Esophagus muscularis mucosa (tissue), 4 donors: ENCODE measurements around the gene EML3. TPM values are rescaled to one million over a fixed set of nuclear protein-coding genes. Genes with fewer than 3 reads are reported as not detected.

Source experiments
- DNase-seq: peaks from one replicate; pipeline ENCODE4 v3.0.0-alpha.2; 2017; ENCODE audit errors: extremely low spot score
- H3K27ac ChIP-seq, 4 donors: fragments of 200-600 bp; sonication (generic); replicated peaks in 1 of 4; 1 replicate in 3 of 4; 2 replicates in 1 of 4; pipeline ENCODE4 v1.5.1; 2016 to 2019; ENCODE audit warnings: mild to moderate bottlenecking in 1 of 4
- H3K27me3 ChIP-seq, 4 donors: fragments of 200-600 bp; sonication (generic); one replicate each; pipeline versions ENCODE4 v1.5.1 to v1.6.0; 2016 to 2019
- H3K36me3 ChIP-seq, 4 donors: fragments of 200-600 bp; sonication (generic); one replicate each; pipeline ENCODE4 v1.5.1; 2016 to 2019
- H3K4me1 ChIP-seq, 4 donors: fragments of 200-600 bp; sonication (generic); one replicate each; pipeline ENCODE4 v1.5.1; 2016 to 2019
- H3K4me3 ChIP-seq, 4 donors: fragments of 200-600 bp; sonication (generic); 1 replicate in 2 of 4; 2 replicates in 2 of 4; pipeline ENCODE4 v1.5.1; 2016 to 2019; ENCODE audit warnings: mild to moderate bottlenecking in 4 of 4, moderate library complexity in 1 of 4
- H3K9me3 ChIP-seq, 4 donors: fragments of 200-600 bp; sonication (generic); 1 replicate in 3 of 4; 2 replicates in 1 of 4; pipeline ENCODE4 v1.5.1; 2016 to 2019
- EP300 ChIP-seq: sonication (generic); formaldehyde crosslinking; IDR thresholded peaks from one replicate; pipeline ENCODE4 v1.6.1; 2017; ENCODE audit warnings: antibody characterized with exemption
- POLR2A ChIP-seq: fragments of 450-650 bp; IDR thresholded peaks from one replicate; pipeline ENCODE4 v1.6.1; 2017; ENCODE audit warnings: antibody characterized with exemption, moderate library complexity, mild to moderate bottlenecking, low read depth
- POLR2AphosphoS5 ChIP-seq, 2 donors: sonication (generic); formaldehyde crosslinking; IDR thresholded peaks; one replicate each; pipeline ENCODE4 v1.6.1; 2017; ENCODE audit warnings: antibody characterized with exemption in 2 of 2
- WGBS: methylation state at CpG from one replicate; pipeline ENCODE4 v1.1.5; 2018; 5-methylcytosine and 5-hydroxymethylcytosine counted together
- intact Hi-C: fragments of 100-400 bp; cut with DNase I; formaldehyde crosslinking; loops from one replicate; pipeline ENCODE4 v1.15.1; 2023
- total RNA-seq, 4 donors: library from RNA; depleted of rRNA; stranded (reverse); fragments of >200 nt; gene quantifications; one replicate each; pipeline versions ENCODE4 v1.1.0 to v1.2.1, GENCODE V29; 2016
- TF ChIP-seq, protein P1 (sequence below), 3 experiments: fragments of 200-600 bp in 2 of 3; fragments of 450-650 bp in 1 of 3; sonication (generic) in 2 of 3; IDR thresholded peaks; one replicate each; pipeline ENCODE4 v1.5.1; 2017 to 2019; ENCODE audit warnings: antibody characterized with exemption in 3 of 3, mild to moderate bottlenecking in 2 of 3, moderate library complexity in 1 of 3

EML3 gene
- total RNA-seq, 4 donors from 2014 or later, result 27.0 to 33.6 (median 29.0) TPM

DNA sequence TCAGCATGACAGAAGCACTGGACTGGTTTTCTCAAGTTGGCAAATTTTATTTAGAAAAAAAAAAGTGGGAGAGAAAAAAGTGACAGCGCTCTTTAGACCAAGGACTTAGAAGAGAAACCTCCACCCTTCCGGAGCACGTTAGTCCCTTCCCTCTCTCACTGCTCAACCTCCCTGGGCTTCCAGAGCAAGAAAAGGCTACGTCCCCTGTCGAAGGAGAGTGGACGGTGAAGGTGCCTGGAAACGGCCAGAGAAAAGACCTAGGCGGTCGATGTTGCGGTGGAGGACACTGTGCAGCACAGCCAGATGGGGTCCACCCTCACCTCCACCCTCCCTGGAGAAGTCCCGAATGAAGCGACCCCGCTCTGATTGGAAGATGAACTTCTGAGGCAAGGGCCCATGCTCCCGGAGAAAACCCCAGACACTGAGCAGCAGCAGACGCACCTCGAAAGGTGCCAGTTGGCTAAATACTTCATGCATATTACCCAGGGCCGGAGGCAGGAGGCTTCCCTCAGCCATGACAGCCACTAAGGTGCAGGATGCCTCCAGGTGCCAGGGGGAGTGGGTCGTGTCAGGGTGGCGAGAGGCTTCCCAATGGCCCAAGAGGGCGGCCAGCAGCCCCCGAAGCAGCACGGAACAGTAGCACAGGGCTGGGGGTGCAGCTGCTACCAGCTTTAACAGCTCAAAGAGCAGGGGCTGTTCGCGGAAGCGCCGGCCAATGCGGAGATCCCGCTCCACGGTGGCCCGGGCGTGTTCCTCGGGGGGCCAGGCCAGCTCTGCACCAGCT lies 34.4 kb upstream of the EML3 start:
- peaks cover 23 to 54% (median 46%) of the 10 kb centered on the region in 4 donors for H3K36me3 ChIP-seq

DNA sequence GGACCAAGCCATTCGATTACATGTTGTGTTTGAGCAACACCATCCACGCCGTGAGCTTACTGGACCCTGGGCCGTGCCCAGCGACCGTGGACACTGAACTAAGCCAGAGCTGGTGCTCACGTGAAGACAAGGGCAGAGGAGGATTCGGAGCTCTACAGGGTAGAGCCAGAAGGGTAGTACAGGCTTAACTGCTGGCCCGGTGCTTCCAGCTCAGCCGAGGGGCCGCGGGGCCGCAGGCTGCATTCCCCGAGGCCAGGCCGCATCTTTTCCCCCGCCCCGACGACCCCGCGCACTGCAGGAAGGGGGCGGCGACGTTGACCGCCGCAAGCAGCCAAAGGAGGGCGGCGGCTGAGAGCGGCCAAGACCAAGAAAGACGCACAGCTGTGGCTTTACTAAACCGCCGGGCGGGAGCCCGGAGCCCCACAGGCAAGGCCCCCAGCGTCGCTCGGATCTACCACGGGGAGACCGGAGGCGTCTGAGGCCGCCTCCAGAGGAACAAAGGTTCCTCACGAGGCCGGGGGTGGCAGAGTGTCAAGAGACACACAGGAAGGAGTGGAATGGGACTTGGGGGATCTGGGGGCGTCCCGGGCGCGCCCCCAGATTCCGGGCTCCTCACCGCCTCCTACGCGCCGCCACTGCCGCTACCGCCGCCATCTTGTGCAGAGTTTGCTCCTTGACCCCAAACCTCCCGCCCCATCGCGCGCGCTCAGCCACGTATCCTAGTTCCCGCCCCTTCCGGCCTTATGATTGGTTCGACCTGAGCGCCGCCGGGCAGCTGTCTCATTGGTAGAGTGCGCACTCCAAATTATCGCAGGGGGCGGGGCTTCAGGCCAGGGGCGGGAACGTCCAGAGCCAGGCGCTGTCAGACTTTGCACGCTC lies 33.6 kb upstream of the EML3 start, which contains the start of gene GANAB:
Gene GANAB (minus strand): TSS at position 668 of the 879 bp plus-strand sequence. CDS start 14 bp downstream, at position 654.
- no peaks in the 10 kb centered on the region for H3K9me3 ChIP-seq
- H3K36me3 ChIP-seq, result peaks cover 23 to 56% (median 46%) of the 10 kb centered on the region in 4 donors
- peaks cover 26 to 48% (median 36%) of the 10 kb centered on the region in 4 donors for H3K4me1 ChIP-seq
- 0% methylated on average over 33 of the region's 73 CpGs for WGBS
- H3K27ac ChIP-seq, result peak within 1 kb of the TSS; percentile 91 to 96 (median 92)
- peak within 1 kb of the TSS; percentile 81 to 96 (median 86) for H3K4me3 ChIP-seq
- peak; percentile 100 for DNase-seq
- intact Hi-C loops, result no loop called here
- H3K27me3 ChIP-seq, result no peaks in the 10 kb centered on the region
- TF ChIP-seq EP300 (no peak), POLR2AphosphoS5 (IDR thresholded peaks at IDR 0.05) (peak; percentile 90 to 91), POLR2A (peak; percentile 72)
- TF ChIP-seq, protein P1, sequence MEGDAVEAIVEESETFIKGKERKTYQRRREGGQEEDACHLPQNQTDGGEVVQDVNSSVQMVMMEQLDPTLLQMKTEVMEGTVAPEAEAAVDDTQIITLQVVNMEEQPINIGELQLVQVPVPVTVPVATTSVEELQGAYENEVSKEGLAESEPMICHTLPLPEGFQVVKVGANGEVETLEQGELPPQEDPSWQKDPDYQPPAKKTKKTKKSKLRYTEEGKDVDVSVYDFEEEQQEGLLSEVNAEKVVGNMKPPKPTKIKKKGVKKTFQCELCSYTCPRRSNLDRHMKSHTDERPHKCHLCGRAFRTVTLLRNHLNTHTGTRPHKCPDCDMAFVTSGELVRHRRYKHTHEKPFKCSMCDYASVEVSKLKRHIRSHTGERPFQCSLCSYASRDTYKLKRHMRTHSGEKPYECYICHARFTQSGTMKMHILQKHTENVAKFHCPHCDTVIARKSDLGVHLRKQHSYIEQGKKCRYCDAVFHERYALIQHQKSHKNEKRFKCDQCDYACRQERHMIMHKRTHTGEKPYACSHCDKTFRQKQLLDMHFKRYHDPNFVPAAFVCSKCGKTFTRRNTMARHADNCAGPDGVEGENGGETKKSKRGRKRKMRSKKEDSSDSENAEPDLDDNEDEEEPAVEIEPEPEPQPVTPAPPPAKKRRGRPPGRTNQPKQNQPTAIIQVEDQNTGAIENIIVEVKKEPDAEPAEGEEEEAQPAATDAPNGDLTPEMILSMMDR (IDR thresholded peaks at IDR 0.05), result peak in 1 of 3 experiments; percentile 3

More for the DNA sequence above, 34.4 kb upstream of the EML3 start:
- no peaks in the 10 kb centered on the region for H3K9me3 ChIP-seq
- no peaks in the 10 kb centered on the region for H3K27me3 ChIP-seq
- no peak for DNase-seq
- 38% methylated on average over 17 of the region's 32 CpGs for WGBS
- peak overlapping the region; percentile 45 to 92 (median 91) for H3K27ac ChIP-seq
- intact Hi-C loops, result no loop called here
- peak overlapping the region; percentile 81 to 96 (median 86) for H3K4me3 ChIP-seq
- peaks cover 34 to 57% (median 41%) of the 10 kb centered on the region in 4 donors for H3K4me1 ChIP-seq
- TF ChIP-seq, protein P1 (IDR thresholded peaks at IDR 0.05), result no peak
- TF ChIP-seq EP300 (no peak), POLR2A (no peak), POLR2AphosphoS5 (IDR thresholded peaks at IDR 0.05) (no peak)

DNA sequence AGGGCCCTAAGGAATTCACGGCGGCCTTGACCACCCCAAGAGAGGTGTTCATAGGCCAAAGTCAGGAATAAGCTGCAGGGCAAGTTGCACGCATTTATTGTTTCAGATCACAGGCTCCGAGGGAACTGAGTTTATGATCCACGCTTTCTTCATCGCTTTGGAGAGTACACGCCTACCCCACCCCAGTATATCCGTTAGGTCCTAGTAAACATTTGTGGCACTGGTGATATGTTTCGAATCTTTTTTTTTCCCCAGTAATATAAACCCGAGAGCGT lies 33.0 kb upstream of the EML3 start:
- Histone ChIP-seq H3K4me1 (peaks cover 26 to 43% (median 32%) of the 10 kb centered on the region in 4 donors), H3K9me3 (no peaks in the 10 kb centered on the region), H3K36me3 (peaks cover 23 to 56% (median 46%) of the 10 kb centered on the region in 4 donors), H3K27ac (peak overlapping the region; percentile 91 to 96 (median 92)), H3K4me3 (peak overlapping the region; percentile 81 to 96 (median 86)), H3K27me3 (no peaks in the 10 kb centered on the region)
- no peak for TF ChIP-seq POLR2AphosphoS5 (IDR thresholded peaks at IDR 0.05)
- TF ChIP-seq, protein P1 (IDR thresholded peaks at IDR 0.05), result no peak
- no peak for TF ChIP-seq POLR2A
- TF ChIP-seq EP300, result no peak
- WGBS, result 11% methylated on average over 11 of the region's 11 CpGs
- no peak for DNase-seq
- intact Hi-C loops, result no loop called here

DNA sequence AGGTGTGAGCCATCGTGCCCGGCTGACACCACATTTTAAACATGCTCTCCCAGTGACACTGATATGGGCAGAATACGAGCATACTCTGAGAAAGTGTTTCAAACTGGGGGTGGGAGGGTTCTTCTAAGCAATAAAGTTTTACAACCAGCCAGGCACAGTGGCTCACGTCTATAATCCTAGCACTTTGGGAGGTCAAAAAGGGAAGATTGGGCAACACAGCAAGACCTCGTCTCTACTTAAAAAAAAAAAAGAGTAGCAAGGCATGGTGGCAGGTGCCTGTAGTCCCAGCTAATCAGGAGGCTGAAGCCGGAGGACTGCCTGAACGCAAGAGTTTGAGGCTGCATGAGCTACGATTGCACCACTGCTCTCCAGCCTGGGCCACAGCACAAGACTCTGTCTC lies 31.6 kb upstream of the EML3 start:
- H3K9me3 ChIP-seq, result no peaks in the 10 kb centered on the region
- H3K36me3 ChIP-seq, result peaks cover 16 to 53% (median 46%) of the 10 kb centered on the region in 4 donors
- H3K27me3 ChIP-seq, result no peaks in the 10 kb centered on the region
- 79% methylated on average over 8 of the region's 8 CpGs for WGBS
- no peak overlapping the region for H3K4me3 ChIP-seq
- H3K4me1 ChIP-seq, result peaks cover 26 to 41% (median 31%) of the 10 kb centered on the region in 4 donors
- DNase-seq, result no peak
- no peak for TF ChIP-seq EP300
- no peak for TF ChIP-seq POLR2AphosphoS5 (IDR thresholded peaks at IDR 0.05)
- no peak for TF ChIP-seq POLR2A
- TF ChIP-seq, protein P1 (IDR thresholded peaks at IDR 0.05), result no peak
- intact Hi-C loops, result no loop called here
- peak overlapping the region in 1 of 4 donors; percentile 92 for H3K27ac ChIP-seq
